ENCODE data around the gene VPS26B.
"Not testable (repeated sequence)": the region's sequence is repeated elsewhere in the genome, so short reads cannot be mapped to it uniquely, and the experiment has no call there.

VPS26B gene

GRCh38 chr11:134223836-134224709, at the start of gene VPS26B, which contains the start of gene NCAPD3:
TSS of gene VPS26B (plus strand) at chr11:134224671. CDS start at chr11:134225123, 452 bp downstream.
TSS of gene NCAPD3 (minus strand) at chr11:134223967. CDS start at chr11:134223926, 41 bp downstream.
- H3K27ac ChIP-seq: peak within 1 kb of the TSS; percentile 54
- DNase-seq (ENCODE audit: low read depth, low spot score): peak; percentile 76

DNA sequence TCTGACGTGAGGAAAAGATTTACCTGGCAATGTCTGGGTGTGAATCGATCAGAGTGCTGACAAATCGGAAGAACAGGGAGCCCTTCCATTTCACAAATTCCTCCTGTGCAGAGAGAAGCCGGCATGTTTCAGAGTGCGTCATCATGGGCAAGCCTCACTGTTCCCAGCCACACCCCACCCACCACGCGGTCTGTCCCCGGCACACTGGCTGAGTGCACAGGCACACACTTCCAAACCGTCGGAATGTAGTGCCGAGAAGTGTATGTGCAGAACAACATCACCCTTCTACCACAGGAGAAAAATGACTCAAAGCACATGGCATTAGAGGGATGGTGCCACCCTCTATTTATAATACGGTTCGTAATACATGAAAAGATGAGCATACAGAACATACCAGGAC, 48.2 kb upstream of the VPS26B start:
- DNase-seq (ENCODE audit: low read depth, low spot score): no peak
- no peak overlapping the region for H3K27ac ChIP-seq

DNA sequence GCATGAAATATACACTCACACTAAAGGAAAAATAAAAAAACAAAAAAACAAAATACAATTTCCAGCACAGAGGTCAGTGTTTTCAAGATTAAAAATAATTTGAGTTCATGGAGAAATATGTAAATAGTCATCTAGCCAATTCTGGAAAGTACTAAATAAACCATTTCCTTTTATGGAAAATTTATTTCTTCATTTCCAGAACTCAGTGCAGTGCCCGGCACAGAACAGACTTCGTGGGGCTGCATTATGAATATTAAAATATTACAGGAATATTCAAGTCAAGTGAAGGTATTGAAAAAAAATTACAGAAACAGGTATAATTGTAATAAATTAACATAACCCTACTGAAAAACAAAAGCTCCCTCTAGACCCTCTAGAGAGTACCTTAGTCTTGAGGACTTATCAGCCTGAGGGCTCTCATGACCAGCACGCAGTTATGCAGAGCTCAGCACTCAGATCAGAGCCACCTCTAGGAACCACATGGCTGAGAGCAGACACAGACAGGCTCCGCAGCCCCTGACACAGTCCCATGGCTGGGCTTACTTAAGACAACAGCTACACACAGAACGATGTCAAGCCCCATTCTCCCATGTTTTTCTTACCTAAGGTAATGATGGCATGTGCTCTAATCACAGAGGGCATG, 46.3 kb upstream of the VPS26B start:
- H3K27ac ChIP-seq: no peak overlapping the region
- DNase-seq (ENCODE audit: low read depth, low spot score): no peak

DNA sequence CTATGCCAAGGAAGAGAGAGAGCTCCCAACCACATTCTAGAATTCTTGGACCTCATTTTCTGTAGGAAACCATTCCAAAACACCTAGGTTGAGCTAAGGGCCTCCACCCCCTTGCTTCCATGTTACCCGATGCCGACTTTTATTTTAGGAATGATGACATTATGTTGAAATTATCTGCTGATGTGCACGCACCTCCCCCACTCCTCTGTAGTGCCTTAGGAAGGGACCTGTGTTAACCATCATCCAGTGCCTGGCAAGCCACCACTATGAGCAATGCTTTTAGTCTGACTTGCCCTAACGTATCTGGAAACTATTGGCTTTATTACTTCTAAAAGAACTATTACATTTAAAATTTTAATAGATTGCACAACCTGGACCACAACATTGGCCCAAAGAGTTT, 42.8 kb upstream of the VPS26B start:
- no peak overlapping the region for H3K27ac ChIP-seq
- DNase-seq (ENCODE audit: low read depth, low spot score): no peak

DNA sequence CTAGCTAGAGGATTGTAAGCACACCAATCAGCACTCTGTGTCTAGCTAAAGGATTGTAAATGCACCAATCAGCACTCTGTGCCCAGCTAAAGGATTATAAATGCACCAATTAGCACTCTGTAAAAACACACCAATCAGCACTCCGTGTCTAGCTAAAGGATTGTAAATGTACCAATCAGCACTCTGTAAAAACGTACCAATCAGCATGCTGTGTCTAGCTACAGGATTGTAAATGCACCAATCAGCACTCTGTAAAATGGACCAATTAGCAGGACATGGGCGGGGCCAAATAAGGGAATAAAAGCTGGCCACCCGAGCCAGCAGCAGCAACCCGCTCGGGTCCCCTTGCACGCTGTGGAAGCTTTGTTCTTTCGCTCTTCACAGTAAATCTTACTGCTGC, 36.4 kb upstream of the VPS26B start:
- not testable (repeated sequence) for H3K27ac ChIP-seq; DNase-seq (ENCODE audit: low read depth, low spot score)

DNA sequence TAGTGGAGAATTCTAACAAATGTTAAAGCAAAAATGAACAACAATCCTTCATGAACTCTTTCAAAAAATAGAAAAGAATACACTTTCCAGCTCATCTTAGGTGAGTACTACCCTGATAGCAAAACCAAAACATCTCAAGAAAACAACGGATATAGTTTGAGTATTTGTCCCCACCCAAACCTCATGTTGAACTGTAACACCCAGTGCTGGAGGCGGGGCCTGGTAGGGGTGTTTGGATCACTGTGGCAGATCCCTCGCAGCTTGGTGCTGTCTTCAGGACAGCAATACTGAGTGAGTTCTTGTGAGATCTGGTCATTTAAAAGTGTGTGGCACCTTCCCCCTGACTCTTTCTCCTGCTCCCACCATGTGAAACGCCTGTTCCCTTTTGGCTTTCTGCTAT, 27.7 kb upstream of the VPS26B start:
- no peak overlapping the region for H3K27ac ChIP-seq
- DNase-seq (ENCODE audit: low read depth, low spot score): no peak

DNA sequence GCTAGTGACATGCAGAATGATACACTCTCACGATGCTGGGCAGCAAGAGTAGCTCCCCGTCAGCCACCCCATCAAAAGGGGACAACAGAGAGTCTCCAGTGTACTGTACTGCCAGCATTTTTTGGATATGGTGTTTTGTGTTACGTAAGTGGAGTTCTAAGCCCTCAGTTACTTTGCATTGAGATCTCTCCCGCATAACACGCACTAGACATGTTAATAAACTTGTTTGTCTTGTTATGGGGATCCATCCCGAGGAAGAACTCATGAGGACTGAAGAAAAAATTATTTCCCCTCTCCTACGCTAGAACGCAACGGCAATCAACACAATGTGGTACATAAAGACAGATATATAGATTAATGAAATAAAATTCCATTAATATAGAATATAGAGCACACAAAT, 24.9 kb upstream of the VPS26B start:
- no peak for DNase-seq (ENCODE audit: low read depth, low spot score)
- no peak overlapping the region for H3K27ac ChIP-seq

DNA sequence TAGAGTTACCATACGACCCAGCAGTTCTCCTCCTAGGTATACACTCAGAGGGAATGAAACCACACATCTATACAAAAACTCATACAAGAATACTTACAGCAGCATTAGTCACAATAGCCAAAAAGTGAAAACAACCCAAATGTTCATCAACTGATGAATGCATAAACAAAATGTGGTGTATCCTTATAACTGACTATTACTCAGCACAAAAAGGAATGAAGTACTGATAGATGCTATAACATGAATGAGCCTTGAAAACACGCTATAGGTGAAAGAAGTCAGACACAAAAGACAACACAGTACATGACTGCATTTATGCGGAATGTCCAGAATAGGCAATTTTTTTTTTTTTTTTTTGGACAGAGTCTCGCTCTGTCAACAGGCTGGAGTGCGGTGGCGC, 23.8 kb upstream of the VPS26B start:
- DNase-seq (ENCODE audit: low read depth, low spot score): no peak
- no peak overlapping the region for H3K27ac ChIP-seq

- no peak for DNase-seq (ENCODE audit: low read depth, low spot score)
Observed at GRCh38 chr11:134202661-134203060, 21.8 kb upstream of the VPS26B start.

DNA sequence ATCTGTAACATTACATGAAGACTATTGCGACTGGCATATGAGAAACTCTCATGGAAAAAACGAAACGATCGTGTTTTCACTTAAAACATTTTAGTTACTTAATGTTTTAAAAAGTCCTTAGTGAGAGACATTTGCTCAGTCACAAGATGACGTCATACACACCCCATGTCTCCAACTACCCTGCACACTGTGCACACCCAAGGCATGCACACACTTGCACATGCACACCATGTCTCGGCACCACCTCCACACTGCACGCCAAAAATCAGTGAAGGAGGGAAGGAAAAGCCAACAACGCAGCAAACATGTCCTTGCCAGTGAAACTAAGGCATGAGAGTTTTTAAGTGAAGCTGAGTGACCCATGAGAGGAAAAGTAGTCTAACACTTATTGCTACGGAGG, 18.7 kb upstream of the VPS26B start:
- no peak for DNase-seq (ENCODE audit: low read depth, low spot score)

More at GRCh38 chr11:134202661-134203060, 21.8 kb upstream of the VPS26B start:
- H3K27ac ChIP-seq: no peak overlapping the region

GRCh38 chr11:134206185-134206584, 18.3 kb upstream of the VPS26B start:
- H3K27ac ChIP-seq: no peak overlapping the region
- DNase-seq (ENCODE audit: low read depth, low spot score): no peak

More for the DNA sequence above, 18.7 kb upstream of the VPS26B start:
- H3K27ac ChIP-seq: no peak overlapping the region

DNA sequence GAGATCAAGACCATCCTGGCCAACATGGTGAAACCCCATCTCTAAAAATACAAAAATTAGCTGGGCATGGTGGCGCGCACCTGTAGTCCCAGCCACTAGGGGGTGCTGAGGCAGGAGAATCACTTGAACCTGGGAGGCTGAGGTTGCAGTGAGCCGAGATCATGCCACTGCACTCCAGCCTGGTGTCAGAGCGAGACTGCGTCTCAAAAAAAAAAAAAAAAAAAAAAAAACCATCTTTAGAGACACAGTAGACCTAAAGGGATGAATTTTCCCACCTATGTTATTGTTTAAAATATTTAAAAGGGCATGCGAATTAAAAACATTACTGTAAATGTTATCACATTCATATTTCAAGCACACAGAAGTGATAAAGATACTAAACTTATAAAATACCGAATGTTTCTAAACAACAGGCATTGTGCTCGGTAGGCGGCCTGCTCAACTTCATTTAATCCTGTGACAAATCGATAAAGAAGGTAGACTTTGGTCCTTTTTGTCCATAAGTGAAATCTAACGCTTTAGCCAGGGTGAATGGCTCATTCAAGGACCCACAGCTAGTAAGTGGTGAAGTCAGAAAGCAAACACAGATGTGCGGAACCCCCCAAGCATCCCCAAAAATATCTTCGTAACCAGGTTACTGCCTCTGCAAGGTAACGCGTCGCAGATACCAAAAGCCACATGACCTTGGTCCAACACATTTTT, 16.8 kb upstream of the VPS26B start:
- no peak overlapping the region for H3K27ac ChIP-seq
- DNase-seq (ENCODE audit: low read depth, low spot score): no peak

DNA sequence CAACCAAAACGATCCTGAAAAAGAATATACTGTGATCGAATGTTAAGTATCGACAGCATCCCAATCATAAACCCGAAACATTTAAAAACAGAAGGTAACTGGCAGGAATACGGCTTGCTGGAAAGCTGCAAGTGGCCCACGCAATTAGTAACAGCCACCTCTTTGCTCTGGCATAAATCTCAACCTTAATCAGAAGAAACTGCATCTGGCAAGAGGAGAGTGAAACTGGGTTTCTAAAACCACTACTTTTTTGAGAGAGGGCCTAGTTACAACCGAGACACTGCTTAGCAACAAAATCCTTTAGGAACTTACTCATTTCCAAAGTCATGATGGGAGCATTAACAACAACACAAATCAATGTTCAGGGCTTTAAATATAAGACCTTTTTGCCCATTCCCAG, 8.6 kb upstream of the VPS26B start:
- DNase-seq (ENCODE audit: low read depth, low spot score): no peak
- H3K27ac ChIP-seq: no peak overlapping the region

- DNase-seq (ENCODE audit: low read depth, low spot score): no peak
- no peak overlapping the region for H3K27ac ChIP-seq
Observed at GRCh38 chr11:134216816-134217215, 7.7 kb upstream of the VPS26B start.

DNA sequence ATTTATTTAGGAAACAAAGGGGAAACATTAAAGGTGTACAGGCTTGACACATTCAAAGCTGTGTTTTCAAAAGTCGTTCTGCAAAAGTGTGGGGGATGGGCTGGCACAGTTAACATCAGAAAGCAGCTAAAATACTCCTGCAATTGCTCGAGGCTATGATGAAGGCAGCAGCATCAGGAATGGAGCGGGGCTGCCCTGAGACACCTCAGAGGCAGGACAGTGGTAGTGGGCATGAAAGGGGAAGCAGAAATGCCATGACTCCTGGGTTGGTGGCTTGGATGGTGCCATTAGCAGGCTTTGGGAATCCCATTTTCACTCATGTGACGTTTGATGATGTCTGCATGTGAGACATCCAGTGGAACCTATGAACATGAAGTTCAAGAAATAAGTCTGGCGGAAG, 1.4 kb upstream of the VPS26B start:
- H3K27ac ChIP-seq: no peak overlapping the region
- DNase-seq (ENCODE audit: low read depth, low spot score): no peak

- DNase-seq (ENCODE audit: low read depth, low spot score): no peak
- H3K27ac ChIP-seq: peak overlapping the region; percentile 54
Observed at GRCh38 chr11:134224710-134225664, 516 bp downstream of the VPS26B start.

DNA sequence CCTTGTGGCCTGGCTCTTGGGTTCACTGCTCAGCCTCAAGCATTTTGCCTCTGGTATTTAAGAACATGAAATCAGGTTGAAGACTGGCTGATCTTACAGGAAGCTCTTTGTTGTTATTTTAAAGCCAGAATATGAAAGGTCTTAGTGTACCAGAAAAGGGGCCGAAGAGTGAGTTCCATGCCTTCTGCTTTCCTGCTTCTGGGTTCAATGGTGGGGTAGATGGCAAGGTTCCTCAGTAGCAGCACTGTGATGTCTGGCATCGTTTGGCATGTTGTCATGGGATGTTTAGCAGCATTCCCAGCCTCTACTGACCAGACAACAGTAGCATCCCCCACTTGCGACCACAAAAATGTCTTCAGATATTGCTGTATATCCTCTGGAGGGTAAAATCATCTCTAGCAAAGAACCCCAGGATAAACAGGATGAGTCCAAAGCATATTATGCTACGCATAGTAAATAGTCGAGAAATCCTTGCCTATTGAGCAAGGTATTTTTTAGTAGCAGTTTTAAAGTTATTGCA, 2.4 kb downstream of the VPS26B start:
- DNase-seq (ENCODE audit: low read depth, low spot score): no peak
- H3K27ac ChIP-seq: no peak overlapping the region

DNA sequence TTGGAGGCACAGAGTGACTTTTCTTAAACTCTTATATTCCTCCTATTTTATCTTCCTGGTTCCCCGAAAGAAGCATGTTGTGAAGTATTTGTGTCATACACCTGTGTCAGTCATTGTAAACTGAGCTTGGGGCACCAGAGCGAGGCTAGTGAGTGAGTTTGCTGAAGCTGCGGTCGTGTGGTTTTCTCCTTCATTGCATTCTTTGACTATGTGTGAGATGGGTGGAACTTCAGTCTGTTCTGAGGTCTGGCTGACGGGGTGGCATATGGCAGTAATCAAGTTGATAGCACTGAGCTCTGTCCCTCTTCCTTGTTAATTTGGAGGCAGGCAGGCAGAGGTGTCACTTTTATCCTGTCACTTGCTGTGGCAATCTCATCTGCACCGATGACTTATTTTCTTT, 4.2 kb downstream of the VPS26B start:
- no peak overlapping the region for H3K27ac ChIP-seq
- DNase-seq (ENCODE audit: low read depth, low spot score): no peak

GRCh38 chr11:134229126-134229790, 4.8 kb downstream of the VPS26B start:
- DNase-seq (ENCODE audit: low read depth, low spot score): no peak
- H3K27ac ChIP-seq: no peak overlapping the region
